SK-N-SH treated with all-trans-retinoic acid at 6 μM for 48 hours (cell line): Measurements from ENCODE around the gene LBHD1.

ENCODE experiments used
- ATAC-seq: fragments of 200-7000 bp; cut with Tn5 transposase; 3 replicates; pipeline ENCODE4 v1.9.1; 2020; ENCODE audit warnings: mild to moderate bottlenecking, moderate library complexity
- BACH2 ChIP-seq: fragments of 250-450 bp; sonication (Bioruptor Pico); IDR thresholded peaks from 2 replicates; pipeline ENCODE4 v1.9.0; 2021; ENCODE audit warnings: mild to moderate bottlenecking, borderline replicate concordance
- CSDC2 ChIP-seq: fragments of 250-450 bp; sonication (Bioruptor Pico); IDR thresholded peaks from 2 replicates; pipeline ENCODE4 v1.5.0; 2020; ENCODE audit warnings: mild to moderate bottlenecking, moderate library complexity
- ESRRG ChIP-seq: fragments of 250-450 bp; sonication (Bioruptor Pico); IDR thresholded peaks from 2 replicates; pipeline ENCODE4 v1.6.1; 2021; ENCODE audit warnings: mild to moderate bottlenecking
- GLIS3 ChIP-seq: fragments of 250-450 bp; sonication (Bioruptor Pico); IDR thresholded peaks from 2 replicates; pipeline ENCODE4 v1.5.0; 2020; ENCODE audit warnings: mild to moderate bottlenecking, moderate library complexity
- OSR1 ChIP-seq: fragments of 250-450 bp; sonication (Bioruptor Pico); IDR thresholded peaks from 2 replicates; pipeline ENCODE4 v1.8.0; 2022; ENCODE audit warnings: moderate library complexity, mild to moderate bottlenecking, inconsistent platforms
- PATZ1 ChIP-seq: fragments of 250-450 bp; sonication (Bioruptor Pico); IDR thresholded peaks from 2 replicates; pipeline ENCODE4 v1.8.0; 2020; ENCODE audit warnings: mild to moderate bottlenecking, moderate library complexity, borderline replicate concordance
- RARB ChIP-seq: fragments of 250-450 bp; sonication (Bioruptor Pico); IDR thresholded peaks from 2 replicates; pipeline ENCODE4 v1.8.0; 2021; ENCODE audit warnings: mild to moderate bottlenecking, moderate library complexity
- SNAI2 ChIP-seq: fragments of 250-450 bp; sonication (Bioruptor Pico); IDR thresholded peaks from 2 replicates; pipeline ENCODE4 v1.5.0; 2020; ENCODE audit warnings: mild to moderate bottlenecking, moderate library complexity
- TOX ChIP-seq: fragments of 250-450 bp; sonication (Bioruptor Pico); IDR thresholded peaks from 2 replicates; pipeline ENCODE4 v1.8.0; 2021; ENCODE audit warnings: mild to moderate bottlenecking, moderate library complexity, borderline replicate concordance
- ZC3H10 ChIP-seq: fragments of 250-450 bp; sonication (Bioruptor Pico); IDR thresholded peaks from 2 replicates; pipeline ENCODE4 v1.5.1; 2021; ENCODE audit warnings: mild to moderate bottlenecking, moderate library complexity
- ZFP3 ChIP-seq: fragments of 250-450 bp; sonication (Bioruptor Pico); IDR thresholded peaks from 2 replicates; pipeline ENCODE4 v1.5.0; 2020; ENCODE audit warnings: mild to moderate bottlenecking, moderate library complexity
- ZFP30 ChIP-seq: fragments of 450-650 bp; formaldehyde crosslinking; IDR thresholded peaks from 2 replicates; pipeline ENCODE4 v1.5.0; 2022; ENCODE audit warnings: mild to moderate bottlenecking, moderate library complexity
- ZNF565 ChIP-seq: fragments of 450-650 bp; formaldehyde crosslinking; conservative IDR thresholded peaks from 2 replicates; pipeline ENCODE4 v1.5.0; 2020; ENCODE audit warnings: low read depth, mild to moderate bottlenecking, moderate library complexity
- ZNF70 ChIP-seq: fragments of 450-650 bp; formaldehyde crosslinking; IDR thresholded peaks from 2 replicates; pipeline ENCODE4 v1.5.0; 2020; ENCODE audit warnings: mild to moderate bottlenecking, moderate library complexity
- ZNF8 ChIP-seq: fragments of 450-650 bp; formaldehyde crosslinking; IDR thresholded peaks from 2 replicates; pipeline ENCODE4 v1.5.0; 2020; ENCODE audit warnings: mild to moderate bottlenecking, moderate library complexity
- TF ChIP-seq, protein P1 (sequence below): fragments of 250-450 bp; sonication (Bioruptor Pico); IDR thresholded peaks from 2 replicates; pipeline ENCODE4 v1.5.1; 2021; ENCODE audit warnings: mild to moderate bottlenecking, moderate library complexity
- TF ChIP-seq, protein P2 (sequence below): fragments of 250-450 bp; sonication (Bioruptor Pico); IDR thresholded peaks from 2 replicates; pipeline ENCODE4 v1.8.0; 2021; ENCODE audit warnings: low read depth, mild to moderate bottlenecking, moderate library complexity, borderline replicate concordance
- TF ChIP-seq, protein P3 (sequence below): fragments of 250-450 bp; sonication (Bioruptor Pico); IDR thresholded peaks from 2 replicates; pipeline ENCODE4 v1.5.0; 2020; ENCODE audit warnings: mild to moderate bottlenecking, moderate library complexity

The LBHD1 gene

DNA sequence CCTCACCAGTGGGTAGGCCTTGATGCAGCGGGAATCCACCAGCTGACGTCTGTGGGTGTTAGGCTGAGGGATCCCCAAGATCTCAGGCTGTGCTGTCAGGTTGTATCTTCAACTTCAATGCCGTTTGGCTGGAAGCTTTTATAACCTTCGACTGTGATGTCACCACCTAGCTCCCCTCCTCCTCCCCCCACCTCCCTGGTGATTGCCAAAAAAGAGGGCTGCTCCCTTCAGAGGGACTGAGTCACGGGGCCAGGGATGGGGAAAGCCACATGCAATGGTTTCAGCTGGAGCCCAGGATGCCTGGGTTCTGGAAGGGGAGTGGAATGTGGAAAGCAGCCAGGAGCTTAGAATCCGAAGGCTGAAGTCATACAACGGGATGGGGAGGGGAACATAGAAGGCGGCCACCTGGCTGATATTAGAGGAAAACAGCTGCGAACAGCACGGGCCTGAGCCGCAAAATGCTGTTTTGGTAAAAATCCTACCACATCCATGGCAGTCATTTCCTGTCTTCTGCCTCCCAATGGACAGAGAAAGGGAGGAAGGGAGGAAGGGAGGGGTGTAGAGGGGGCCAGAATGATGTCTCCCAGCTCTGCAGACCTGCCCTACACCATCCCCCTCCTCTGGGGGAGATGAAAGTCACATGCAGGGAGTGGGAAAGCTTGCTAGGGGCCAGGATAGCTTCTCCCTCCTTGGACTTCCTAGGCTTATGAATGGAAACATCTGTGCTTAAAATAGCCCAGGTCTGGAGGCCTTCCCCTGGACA is 17.5 kb upstream of the LBHD1 start, which contains the start of gene LRRN4CL:
TSS of gene LRRN4CL (minus strand) at position 110 of the 763 bp plus-strand sequence. CDS start 1,022 bp downstream, outside the sequence.
- no peak for TF ChIP-seq PATZ1
- TF ChIP-seq RARB (CRISPR knock-in tag) = no peak
- no peak for TF ChIP-seq GLIS3 (CRISPR knock-in tag)
- no peak for TF ChIP-seq ZNF565 (CRISPR knock-in tag)
- TF ChIP-seq, protein P1, sequence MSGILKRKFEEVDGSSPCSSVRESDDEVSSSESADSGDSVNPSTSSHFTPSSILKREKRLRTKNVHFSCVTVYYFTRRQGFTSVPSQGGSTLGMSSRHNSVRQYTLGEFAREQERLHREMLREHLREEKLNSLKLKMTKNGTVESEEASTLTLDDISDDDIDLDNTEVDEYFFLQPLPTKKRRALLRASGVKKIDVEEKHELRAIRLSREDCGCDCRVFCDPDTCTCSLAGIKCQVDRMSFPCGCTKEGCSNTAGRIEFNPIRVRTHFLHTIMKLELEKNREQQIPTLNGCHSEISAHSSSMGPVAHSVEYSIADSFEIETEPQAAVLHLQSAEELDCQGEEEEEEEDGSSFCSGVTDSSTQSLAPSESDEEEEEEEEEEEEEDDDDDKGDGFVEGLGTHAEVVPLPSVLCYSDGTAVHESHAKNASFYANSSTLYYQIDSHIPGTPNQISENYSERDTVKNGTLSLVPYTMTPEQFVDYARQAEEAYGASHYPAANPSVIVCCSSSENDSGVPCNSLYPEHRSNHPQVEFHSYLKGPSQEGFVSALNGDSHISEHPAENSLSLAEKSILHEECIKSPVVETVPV (CRISPR knock-in tag) = no peak
- TF ChIP-seq OSR1 (CRISPR knock-in tag) = no peak
- no peak for TF ChIP-seq ZFP3 (CRISPR knock-in tag)
- TF ChIP-seq, protein P2, sequence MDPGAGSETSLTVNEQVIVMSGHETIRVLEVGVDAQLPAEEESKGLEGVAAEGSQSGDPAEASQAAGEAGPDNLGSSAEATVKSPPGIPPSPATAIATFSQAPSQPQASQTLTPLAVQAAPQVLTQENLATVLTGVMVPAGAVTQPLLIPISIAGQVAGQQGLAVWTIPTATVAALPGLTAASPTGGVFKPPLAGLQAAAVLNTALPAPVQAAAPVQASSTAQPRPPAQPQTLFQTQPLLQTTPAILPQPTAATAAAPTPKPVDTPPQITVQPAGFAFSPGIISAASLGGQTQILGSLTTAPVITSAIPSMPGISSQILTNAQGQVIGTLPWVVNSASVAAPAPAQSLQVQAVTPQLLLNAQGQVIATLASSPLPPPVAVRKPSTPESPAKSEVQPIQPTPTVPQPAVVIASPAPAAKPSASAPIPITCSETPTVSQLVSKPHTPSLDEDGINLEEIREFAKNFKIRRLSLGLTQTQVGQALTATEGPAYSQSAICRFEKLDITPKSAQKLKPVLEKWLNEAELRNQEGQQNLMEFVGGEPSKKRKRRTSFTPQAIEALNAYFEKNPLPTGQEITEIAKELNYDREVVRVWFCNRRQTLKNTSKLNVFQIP (CRISPR knock-in tag) = no peak
- no peak for TF ChIP-seq ZNF70 (CRISPR knock-in tag)
- no peak for TF ChIP-seq ZC3H10 (CRISPR knock-in tag)
- TF ChIP-seq, protein P3, sequence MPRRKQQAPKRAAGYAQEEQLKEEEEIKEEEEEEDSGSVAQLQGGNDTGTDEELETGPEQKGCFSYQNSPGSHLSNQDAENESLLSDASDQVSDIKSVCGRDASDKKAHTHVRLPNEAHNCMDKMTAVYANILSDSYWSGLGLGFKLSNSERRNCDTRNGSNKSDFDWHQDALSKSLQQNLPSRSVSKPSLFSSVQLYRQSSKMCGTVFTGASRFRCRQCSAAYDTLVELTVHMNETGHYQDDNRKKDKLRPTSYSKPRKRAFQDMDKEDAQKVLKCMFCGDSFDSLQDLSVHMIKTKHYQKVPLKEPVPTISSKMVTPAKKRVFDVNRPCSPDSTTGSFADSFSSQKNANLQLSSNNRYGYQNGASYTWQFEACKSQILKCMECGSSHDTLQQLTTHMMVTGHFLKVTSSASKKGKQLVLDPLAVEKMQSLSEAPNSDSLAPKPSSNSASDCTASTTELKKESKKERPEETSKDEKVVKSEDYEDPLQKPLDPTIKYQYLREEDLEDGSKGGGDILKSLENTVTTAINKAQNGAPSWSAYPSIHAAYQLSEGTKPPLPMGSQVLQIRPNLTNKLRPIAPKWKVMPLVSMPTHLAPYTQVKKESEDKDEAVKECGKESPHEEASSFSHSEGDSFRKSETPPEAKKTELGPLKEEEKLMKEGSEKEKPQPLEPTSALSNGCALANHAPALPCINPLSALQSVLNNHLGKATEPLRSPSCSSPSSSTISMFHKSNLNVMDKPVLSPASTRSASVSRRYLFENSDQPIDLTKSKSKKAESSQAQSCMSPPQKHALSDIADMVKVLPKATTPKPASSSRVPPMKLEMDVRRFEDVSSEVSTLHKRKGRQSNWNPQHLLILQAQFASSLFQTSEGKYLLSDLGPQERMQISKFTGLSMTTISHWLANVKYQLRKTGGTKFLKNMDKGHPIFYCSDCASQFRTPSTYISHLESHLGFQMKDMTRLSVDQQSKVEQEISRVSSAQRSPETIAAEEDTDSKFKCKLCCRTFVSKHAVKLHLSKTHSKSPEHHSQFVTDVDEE (CRISPR knock-in tag) = no peak
- no peak for TF ChIP-seq ZNF8 (CRISPR knock-in tag)
- TF ChIP-seq BACH2 = no peak
- no peak for TF ChIP-seq CSDC2 (CRISPR knock-in tag)
- peak; percentile 14 for ATAC-seq

DNA sequence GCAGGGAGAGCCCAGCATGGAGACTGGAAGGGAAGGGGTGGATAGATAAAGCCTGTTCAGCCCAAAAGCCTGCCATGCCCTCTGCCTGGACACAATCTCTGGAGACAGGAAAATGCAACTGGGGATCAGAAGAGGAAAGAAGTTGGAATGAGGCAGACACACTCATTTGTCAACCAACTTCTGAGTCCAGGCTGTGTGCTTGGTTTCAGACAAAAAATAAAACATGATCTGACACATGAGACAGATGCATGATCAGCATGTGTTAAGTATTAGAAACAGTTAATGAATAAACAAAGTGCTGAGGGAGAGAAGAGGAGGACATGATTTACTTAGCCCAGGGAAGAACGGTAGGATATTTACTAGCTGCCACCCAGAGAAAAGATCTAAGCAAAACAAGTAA is 16.4 kb upstream of the LBHD1 start:
- TF ChIP-seq ZFP30 (no peak), GLIS3 (CRISPR knock-in tag) (no peak), SNAI2 (CRISPR knock-in tag) (no peak), BACH2 (no peak)
- TF ChIP-seq, protein P1 (CRISPR knock-in tag) = no peak
- TF ChIP-seq, all 23 proteins: peak for 0
- no peak for ATAC-seq

GRCh38 chr11:62687508-62688396 is 15.7 kb upstream of the LBHD1 start:
- no peak; the same call in 1 of the 3 replicates for ATAC-seq
- TF ChIP-seq ESRRG (CRISPR knock-in tag) (no peak), SNAI2 (CRISPR knock-in tag) (no peak), OSR1 (CRISPR knock-in tag) (no peak), CSDC2 (CRISPR knock-in tag) (no peak), ZC3H10 (CRISPR knock-in tag) (no peak), GLIS3 (CRISPR knock-in tag) (no peak), BACH2 (no peak), PATZ1 (no peak), ZFP30 (no peak), TOX (no peak)
- TF ChIP-seq, protein P2 (CRISPR knock-in tag) = no peak
